Kidney glomerular epithelial cell (primary cell): ENCODE results near the gene CLK3.
"Not testable (repeated sequence)": the region's sequence is repeated elsewhere in the genome, so short reads cannot be mapped to it uniquely, and the experiment has no call there.

Source experiments
- DNase-seq: peaks from one replicate; lab custom pipeline; 2025; lab: John Stamatoyannopoulos, UW

CLK3 gene

GRCh38 chr15:74643665-74644204 lies 28.1 kb downstream of the CLK3 start:
- no peak for DNase-seq

- DNase-seq: no peak
These were observed 30.8 kb downstream of the CLK3 start for GRCh38 chr15:74646480-74646879.

GRCh38 chr15:74648051-74648842 lies 32.6 kb downstream of the CLK3 start:
- no peak for DNase-seq

- DNase-seq: peak; percentile 82
These were observed 35.7 kb downstream of the CLK3 start for GRCh38 chr15:74651242-74651741.

GRCh38 chr15:74653426-74654102 lies 37.9 kb downstream of the CLK3 start:
- DNase-seq: peak; percentile 84

GRCh38 chr15:74655424-74655823 lies 39.8 kb downstream of the CLK3 start:
- DNase-seq: no peak

- no peak for DNase-seq
These were observed 41.4 kb downstream of the CLK3 start for GRCh38 chr15:74656935-74657535.

- no peak for DNase-seq
These were observed 42.2 kb downstream of the CLK3 start for GRCh38 chr15:74657846-74658245.

GRCh38 chr15:74661280-74661679 lies 45.6 kb downstream of the CLK3 start:
- not testable (repeated sequence) for DNase-seq

GRCh38 chr15:74662064-74662860 lies 46.6 kb downstream of the CLK3 start:
- no peak for DNase-seq

GRCh38 chr15:74663303-74664027 lies 47.8 kb downstream of the CLK3 start:
- no peak for DNase-seq

- no peak for DNase-seq
These were observed 48.5 kb downstream of the CLK3 start for GRCh38 chr15:74664028-74664616.

- no peak for DNase-seq
These were observed 49.0 kb downstream of the CLK3 start for GRCh38 chr15:74664670-74665069.

- DNase-seq: no peak
These were observed 52.3 kb downstream of the CLK3 start for GRCh38 chr15:74667975-74668374.

- DNase-seq: no peak
These were observed 54.0 kb downstream of the CLK3 start for GRCh38 chr15:74669627-74670026.

- no peak for DNase-seq
These were observed 58.5 kb downstream of the CLK3 start for GRCh38 chr15:74674161-74674560.

GRCh38 chr15:74676801-74677200 lies 61.2 kb downstream of the CLK3 start:
- DNase-seq: no peak
